Smooth muscle cell (in vitro differentiated cells): ENCODE data around the gene CLIP2. TPM values are rescaled to one million over a fixed set of nuclear protein-coding genes. Genes with fewer than 3 reads are reported as not detected.

Experiments used
- DNase-seq: peaks from one replicate; lab custom pipeline; 2025; ENCODE audit not compliant: unreplicated experiment; lab: John Stamatoyannopoulos, UW
- H2AFZ ChIP-seq: fragments of 200-600 bp; sonication (generic); 2 replicates; pipeline ENCODE4 v1.6.0; 2016; ENCODE audit warnings: antibody characterized with exemption, low read depth, mild to moderate bottlenecking
- H3F3A ChIP-seq: fragments of 200-600 bp; sonication (generic); 2 replicates; pipeline ENCODE4 v1.6.0; 2017; ENCODE audit warnings: antibody characterized with exemption, low read depth
- H3K27ac ChIP-seq: fragments of 200-600 bp; sonication (generic); 2 replicates; pipeline ENCODE4 v1.5.1; 2016; ENCODE audit warnings: low read depth, mild to moderate bottlenecking
- H3K27me3 ChIP-seq: fragments of 200-600 bp; sonication (generic); 2 replicates; pipeline ENCODE4 v1.6.1; 2016; ENCODE audit warnings: low read depth, mild to moderate bottlenecking
- H3K36me3 ChIP-seq: fragments of 200-600 bp; sonication (generic); 2 replicates; pipeline ENCODE4 v1.5.1; 2016; ENCODE audit warnings: low read depth
- H3K4me1 ChIP-seq: fragments of 200-600 bp; sonication (generic); 2 replicates; pipeline ENCODE4 v1.5.1; 2016; ENCODE audit warnings: low read depth
- H3K4me2 ChIP-seq: fragments of 200-600 bp; sonication (generic); 2 replicates; pipeline ENCODE4 v1.6.0; 2016; ENCODE audit warnings: mild to moderate bottlenecking
- H3K4me3 ChIP-seq: fragments of 200-600 bp; sonication (generic); 2 replicates; pipeline ENCODE4 v1.5.1; 2016; ENCODE audit warnings: mild to moderate bottlenecking
- H3K79me2 ChIP-seq: fragments of 200-600 bp; sonication (generic); 2 replicates; pipeline ENCODE4 v1.6.0; 2016; ENCODE audit warnings: low read depth, mild to moderate bottlenecking
- H3K9ac ChIP-seq: fragments of 200-600 bp; sonication (generic); 2 replicates; pipeline ENCODE4 v1.6.0; 2016; ENCODE audit warnings: low read depth
- H3K9me3 ChIP-seq: fragments of 200-600 bp; sonication (generic); replicated peaks from 2 replicates; pipeline ENCODE4 v1.5.1; 2016; ENCODE audit warnings: low read depth
- H4K20me1 ChIP-seq: fragments of 200-600 bp; sonication (generic); 2 replicates; pipeline ENCODE4 v1.6.0; 2016; ENCODE audit warnings: low read depth
- WGBS: methylation state at CpG from one replicate; pipeline ENCODE4 v1.1.7; 2016; ENCODE audit warnings: low lambda C conversion rate; 5-methylcytosine and 5-hydroxymethylcytosine counted together
- polyA plus RNA-seq: library from polyadenylated mRNA; unstranded; fragments of >200 nt; fragmentation: Nextera tagmentation; extraction: Ambion mirVana; gene quantifications from 2 replicates; pipeline ENCODE4 v1.2.1, GENCODE V29; 2016
- total RNA-seq: library from RNA; depleted of rRNA; stranded (reverse); fragments of >200 nt; gene quantifications from 2 replicates; pipeline ENCODE4 v1.2.3, GENCODE V29; 2014
- TF ChIP-seq, protein P1 (sequence below): fragments of 200-600 bp; sonication (generic); IDR thresholded peaks from 2 replicates; pipeline ENCODE4 v1.5.1; 2017; ENCODE audit warnings: borderline replicate concordance, mild to moderate bottlenecking, antibody characterized with exemption; ENCODE audit not compliant: insufficient read depth, poor library complexity, severe bottlenecking

Gene CLIP2
- total and polyA plus RNA-seq, 2 experiments from 2014 or later = 12.1 to 23.3 TPM

- Histone ChIP-seq H3K4me2 (no peak overlapping the region), H3K79me2 (peaks cover 83% of the 10 kb centered on the region), H3K4me1 (no peaks in the 10 kb centered on the region), H3K4me3 (no peak overlapping the region), H4K20me1 (peaks cover 80% of the 10 kb centered on the region), H3F3A (no peaks in the 10 kb centered on the region), H3K9ac (no peak overlapping the region), H3K36me3 (no peaks in the 10 kb centered on the region), H3K9me3 (no peaks in the 10 kb centered on the region), H3K27me3 (no peaks in the 10 kb centered on the region), H2AFZ (no peak overlapping the region), H3K27ac (no peak overlapping the region)
- no peak for DNase-seq
- WGBS = 91% methylated on average over 18 of the region's 18 CpGs
- TF ChIP-seq, protein P1, sequence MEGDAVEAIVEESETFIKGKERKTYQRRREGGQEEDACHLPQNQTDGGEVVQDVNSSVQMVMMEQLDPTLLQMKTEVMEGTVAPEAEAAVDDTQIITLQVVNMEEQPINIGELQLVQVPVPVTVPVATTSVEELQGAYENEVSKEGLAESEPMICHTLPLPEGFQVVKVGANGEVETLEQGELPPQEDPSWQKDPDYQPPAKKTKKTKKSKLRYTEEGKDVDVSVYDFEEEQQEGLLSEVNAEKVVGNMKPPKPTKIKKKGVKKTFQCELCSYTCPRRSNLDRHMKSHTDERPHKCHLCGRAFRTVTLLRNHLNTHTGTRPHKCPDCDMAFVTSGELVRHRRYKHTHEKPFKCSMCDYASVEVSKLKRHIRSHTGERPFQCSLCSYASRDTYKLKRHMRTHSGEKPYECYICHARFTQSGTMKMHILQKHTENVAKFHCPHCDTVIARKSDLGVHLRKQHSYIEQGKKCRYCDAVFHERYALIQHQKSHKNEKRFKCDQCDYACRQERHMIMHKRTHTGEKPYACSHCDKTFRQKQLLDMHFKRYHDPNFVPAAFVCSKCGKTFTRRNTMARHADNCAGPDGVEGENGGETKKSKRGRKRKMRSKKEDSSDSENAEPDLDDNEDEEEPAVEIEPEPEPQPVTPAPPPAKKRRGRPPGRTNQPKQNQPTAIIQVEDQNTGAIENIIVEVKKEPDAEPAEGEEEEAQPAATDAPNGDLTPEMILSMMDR = no peak
Measured at GRCh38 chr7:74292757-74293576, 3.8 kb downstream of the CLIP2 start.

- Histone ChIP-seq H3K27ac (no peak overlapping the region), H2AFZ (no peak overlapping the region), H4K20me1 (peaks cover 86% of the 10 kb centered on the region), H3K4me3 (no peak overlapping the region), H3K9ac (no peak overlapping the region), H3F3A (no peaks in the 10 kb centered on the region), H3K4me1 (no peaks in the 10 kb centered on the region), H3K36me3 (no peaks in the 10 kb centered on the region), H3K9me3 (no peaks in the 10 kb centered on the region), H3K79me2 (peaks cover 88% of the 10 kb centered on the region), H3K4me2 (no peak overlapping the region), H3K27me3 (no peaks in the 10 kb centered on the region)
- WGBS = 85% methylated on average over 4 of the region's 4 CpGs
- TF ChIP-seq, protein P1 = no peak
- no peak for DNase-seq
Measured at GRCh38 chr7:74293577-74293908, 4.3 kb downstream of the CLIP2 start.

- Histone ChIP-seq H3K4me3 (no peak overlapping the region), H3K79me2 (peaks cover 91% of the 10 kb centered on the region), H3K4me2 (peak overlapping the region; percentile 35), H3K9ac (no peak overlapping the region), H4K20me1 (peaks cover 94% of the 10 kb centered on the region), H3K9me3 (no peaks in the 10 kb centered on the region), H3K4me1 (no peaks in the 10 kb centered on the region), H3K27ac (peak overlapping the region; percentile 1), H3F3A (no peaks in the 10 kb centered on the region), H2AFZ (no peak overlapping the region), H3K27me3 (no peaks in the 10 kb centered on the region), H3K36me3 (no peaks in the 10 kb centered on the region)
- DNase-seq = no peak
- 39% methylated on average over 17 of the region's 17 CpGs for WGBS
- TF ChIP-seq, protein P1 = no peak
Measured at GRCh38 chr7:74294191-74294998, 5.2 kb downstream of the CLIP2 start.
